ENCODE data around the gene PAM. TPM values are rescaled to one million over a fixed set of nuclear protein-coding genes. Genes with fewer than 3 reads are reported as not detected.

PAM gene
- total RNA-seq, 2 experiments from 2014 or later: not detected

- Histone ChIP-seq H3K4me1 (ENCODE audit: insufficient read depth, low read length, poor library complexity, severe bottlenecking) (no peaks in the 10 kb centered on the region), H3K9me2 (ENCODE audit: insufficient read depth, low read length) (no peaks in the 10 kb centered on the region), H3K4me3 (ENCODE audit: low read depth, low read length, poor library complexity, severe bottlenecking) (no peak overlapping the region), H3K36me3 (ENCODE audit: insufficient read depth, low read length) (no peaks in the 10 kb centered on the region), H3K27ac (ENCODE audit: low read depth, low read length, poor library complexity, severe bottlenecking) (no peak overlapping the region), H3K9me3 (ENCODE audit: low read length) (no peaks in the 10 kb centered on the region), H3K79me2 (ENCODE audit: insufficient read depth, low read depth, low read length) (no peaks in the 10 kb centered on the region), H2AFZ (ENCODE audit: low read length) (no peak overlapping the region), H3K4me2 (ENCODE audit: low read length) (no peak overlapping the region), H4K20me1 (ENCODE audit: insufficient read depth, low read length) (no peaks in the 10 kb centered on the region)
- BruUV-seq (replicated peaks): no TSS peak
- TF ChIP-seq EZH2phosphoT487 (IDR thresholded peaks at IDR 0.05; ENCODE audit: borderline replicate concordance, low read depth, low read length): no peak
- TF ChIP-seq, protein P1, sequence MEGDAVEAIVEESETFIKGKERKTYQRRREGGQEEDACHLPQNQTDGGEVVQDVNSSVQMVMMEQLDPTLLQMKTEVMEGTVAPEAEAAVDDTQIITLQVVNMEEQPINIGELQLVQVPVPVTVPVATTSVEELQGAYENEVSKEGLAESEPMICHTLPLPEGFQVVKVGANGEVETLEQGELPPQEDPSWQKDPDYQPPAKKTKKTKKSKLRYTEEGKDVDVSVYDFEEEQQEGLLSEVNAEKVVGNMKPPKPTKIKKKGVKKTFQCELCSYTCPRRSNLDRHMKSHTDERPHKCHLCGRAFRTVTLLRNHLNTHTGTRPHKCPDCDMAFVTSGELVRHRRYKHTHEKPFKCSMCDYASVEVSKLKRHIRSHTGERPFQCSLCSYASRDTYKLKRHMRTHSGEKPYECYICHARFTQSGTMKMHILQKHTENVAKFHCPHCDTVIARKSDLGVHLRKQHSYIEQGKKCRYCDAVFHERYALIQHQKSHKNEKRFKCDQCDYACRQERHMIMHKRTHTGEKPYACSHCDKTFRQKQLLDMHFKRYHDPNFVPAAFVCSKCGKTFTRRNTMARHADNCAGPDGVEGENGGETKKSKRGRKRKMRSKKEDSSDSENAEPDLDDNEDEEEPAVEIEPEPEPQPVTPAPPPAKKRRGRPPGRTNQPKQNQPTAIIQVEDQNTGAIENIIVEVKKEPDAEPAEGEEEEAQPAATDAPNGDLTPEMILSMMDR (conservative IDR thresholded peaks at IDR 0.05; ENCODE audit: low read length): no peak
- intact Hi-C loops (cut with micrococcal nuclease; ENCODE audit: unreplicated experiment): no loop called here
- ChIA-PET CTCF (ENCODE audit: unreplicated experiment) (no interaction called here), POLR2A (interaction anchor here (0.6 kb wide), 1 partner anchor 632 kb away, joined by 3 read pairs; no protein-coding TSS in a partner anchor)
- no peak for DNase-seq (ENCODE audit: low spot score)
Observed at GRCh38 chr5:103033696-103034095, 278.6 kb downstream of the PAM start.

- Histone ChIP-seq H3K27ac (ENCODE audit: low read depth, low read length, poor library complexity, severe bottlenecking) (no peak overlapping the region), H3K4me1 (ENCODE audit: insufficient read depth, low read length, poor library complexity, severe bottlenecking) (no peaks in the 10 kb centered on the region), H4K20me1 (ENCODE audit: insufficient read depth, low read length) (no peaks in the 10 kb centered on the region), H3K9me3 (ENCODE audit: low read length) (no peaks in the 10 kb centered on the region), H3K4me3 (ENCODE audit: low read depth, low read length, poor library complexity, severe bottlenecking) (no peak overlapping the region), H3K4me2 (ENCODE audit: low read length) (no peak overlapping the region), H3K79me2 (ENCODE audit: insufficient read depth, low read depth, low read length) (no peaks in the 10 kb centered on the region), H3K9me2 (ENCODE audit: insufficient read depth, low read length) (no peaks in the 10 kb centered on the region), H3K36me3 (ENCODE audit: insufficient read depth, low read length) (no peaks in the 10 kb centered on the region), H2AFZ (ENCODE audit: low read length) (no peak overlapping the region)
- no TSS peak for BruUV-seq (replicated peaks)
- no peak for TF ChIP-seq EZH2phosphoT487 (IDR thresholded peaks at IDR 0.05; ENCODE audit: borderline replicate concordance, low read depth, low read length)
- TF ChIP-seq, protein P1 (conservative IDR thresholded peaks at IDR 0.05; ENCODE audit: low read length): no peak
- no peak for DNase-seq (ENCODE audit: low spot score)
- POLR2A ChIA-PET: interaction anchor here (1.5 kb wide), 1 partner anchor 15 kb away, joined by 5 read pairs; no protein-coding TSS in a partner anchor
- intact Hi-C loops (cut with micrococcal nuclease; ENCODE audit: unreplicated experiment): no loop called here
- CTCF ChIA-PET (ENCODE audit: unreplicated experiment): no interaction called here
Observed at GRCh38 chr5:103034662-103035392, 279.7 kb downstream of the PAM start.

- intact Hi-C loops (cut with micrococcal nuclease; ENCODE audit: unreplicated experiment): no loop called here
- Histone ChIP-seq H3K27ac (ENCODE audit: low read depth, low read length, poor library complexity, severe bottlenecking) (no peak overlapping the region), H3K9me2 (ENCODE audit: insufficient read depth, low read length) (no peaks in the 10 kb centered on the region), H4K20me1 (ENCODE audit: insufficient read depth, low read length) (no peaks in the 10 kb centered on the region), H3K9me3 (ENCODE audit: low read length) (no peaks in the 10 kb centered on the region), H3K4me1 (ENCODE audit: insufficient read depth, low read length, poor library complexity, severe bottlenecking) (no peaks in the 10 kb centered on the region), H3K4me3 (ENCODE audit: low read depth, low read length, poor library complexity, severe bottlenecking) (no peak overlapping the region), H3K79me2 (ENCODE audit: insufficient read depth, low read depth, low read length) (no peaks in the 10 kb centered on the region), H2AFZ (ENCODE audit: low read length) (no peak overlapping the region), H3K4me2 (ENCODE audit: low read length) (no peak overlapping the region), H3K36me3 (ENCODE audit: insufficient read depth, low read length) (no peaks in the 10 kb centered on the region)
- no peak for TF ChIP-seq EZH2phosphoT487 (IDR thresholded peaks at IDR 0.05; ENCODE audit: borderline replicate concordance, low read depth, low read length)
- TF ChIP-seq, protein P1 (conservative IDR thresholded peaks at IDR 0.05; ENCODE audit: low read length): no peak
- no peak for DNase-seq (ENCODE audit: low spot score)
- no TSS peak for BruUV-seq (replicated peaks)
- CTCF ChIA-PET (ENCODE audit: unreplicated experiment): no interaction called here
- POLR2A ChIA-PET: interaction anchor here (0.6 to 1.5 kb wide), 2 partner anchors 16 to 36 kb away, joined by 3 to 5 read pairs; no protein-coding TSS in a partner anchor
Observed at GRCh38 chr5:103035701-103036100, 280.6 kb downstream of the PAM start.

Data from OCI-LY7 (cell line).